Neural cell (in vitro differentiated cells): ENCODE measurements around the gene ABCG8.

Experiments used
- CTCF ChIP-seq: fragments of 450-650 bp; IDR thresholded peaks from 2 replicates; pipeline ENCODE4 v1.5.1; 2014; ENCODE audit warnings: antibody characterized with exemption, mild to moderate bottlenecking, moderate library complexity; ENCODE audit not compliant: poor library complexity, severe bottlenecking
- POLR2AphosphoS5 ChIP-seq: IDR thresholded peaks from 2 replicates; pipeline ENCODE4 v1.6.1; 2012
- RAD21 ChIP-seq: fragments of 450-650 bp; conservative IDR thresholded peaks from 2 replicates; pipeline ENCODE4 v1.6.1; 2014; ENCODE audit warnings: antibody characterized with exemption, mild to moderate bottlenecking, moderate library complexity
- TAF1 ChIP-seq: IDR thresholded peaks from 2 replicates; pipeline ENCODE4 v1.6.1; 2012; ENCODE audit warnings: low read depth

- TF ChIP-seq CTCF (no peak), RAD21 (no peak), POLR2AphosphoS5 (no peak), TAF1 (no peak)
These were observed 4.1 kb downstream of the ABCG8 start for GRCh38 chr2:43842866-43843226.
